GM12864 (cell line): Measurements from ENCODE around the gene TMEM88.

ENCODE experiments used
- DNase-seq: peaks from one replicate; pipeline ENCODE4 v3.0.0-alpha.2; 2011; ENCODE audit warnings: low read depth
- H3K4me3 ChIP-seq: 2 replicates; pipeline ENCODE4 v1.5.1; 2011; ENCODE audit warnings: mild to moderate bottlenecking, low read depth, low read length, control low read depth
- TF ChIP-seq, protein P1 (sequence below): IDR thresholded peaks from 2 replicates; pipeline ENCODE4 v1.5.1; 2011; ENCODE audit warnings: low read depth, mild to moderate bottlenecking, moderate library complexity, low read length, control low read depth, inconsistent platforms; ENCODE audit errors: missing control alignments

Gene TMEM88

DNA sequence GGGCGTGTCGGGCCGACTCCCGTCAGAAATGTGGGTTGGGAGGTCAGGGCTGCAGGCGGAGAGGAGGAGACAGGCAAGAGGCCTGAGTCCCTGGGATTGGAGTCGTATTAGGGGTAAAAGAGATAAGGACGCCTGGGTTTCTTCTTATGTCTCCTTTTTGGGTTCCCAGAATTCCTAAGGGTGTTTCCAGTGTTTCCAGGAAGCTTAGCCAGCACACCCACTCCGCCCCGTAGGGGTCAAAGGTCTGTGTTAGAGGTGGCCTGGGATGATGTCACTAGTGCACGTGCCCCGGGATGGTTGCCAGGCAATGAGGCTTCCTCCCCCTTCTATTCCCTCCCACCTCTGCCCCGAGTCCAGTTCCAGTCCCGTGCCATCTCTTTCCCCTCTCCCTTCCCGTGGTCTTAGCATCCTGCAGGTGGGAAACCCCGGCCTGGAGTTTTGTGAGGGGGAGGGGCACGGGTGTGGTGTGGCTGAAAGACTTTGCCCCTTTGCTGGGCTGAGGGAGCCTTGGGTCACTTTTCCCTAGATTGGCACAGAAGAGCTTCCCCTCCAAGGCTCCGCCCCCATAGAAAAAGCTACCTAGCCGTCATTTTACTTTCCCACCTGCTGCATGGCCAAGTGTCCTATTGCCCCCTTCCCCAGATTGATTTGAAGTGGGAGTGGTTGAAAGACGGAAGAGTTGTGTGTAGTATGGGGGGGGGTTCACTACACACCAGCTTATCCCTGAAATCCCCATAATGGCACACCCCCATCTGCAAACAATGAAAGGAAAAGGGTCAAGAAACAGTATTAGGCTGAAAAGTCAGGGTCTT is 18.1 kb upstream of the TMEM88 start:
- DNase-seq: peak; percentile 82
- peak overlapping the region; percentile 67 for H3K4me3 ChIP-seq
- TF ChIP-seq, protein P1, sequence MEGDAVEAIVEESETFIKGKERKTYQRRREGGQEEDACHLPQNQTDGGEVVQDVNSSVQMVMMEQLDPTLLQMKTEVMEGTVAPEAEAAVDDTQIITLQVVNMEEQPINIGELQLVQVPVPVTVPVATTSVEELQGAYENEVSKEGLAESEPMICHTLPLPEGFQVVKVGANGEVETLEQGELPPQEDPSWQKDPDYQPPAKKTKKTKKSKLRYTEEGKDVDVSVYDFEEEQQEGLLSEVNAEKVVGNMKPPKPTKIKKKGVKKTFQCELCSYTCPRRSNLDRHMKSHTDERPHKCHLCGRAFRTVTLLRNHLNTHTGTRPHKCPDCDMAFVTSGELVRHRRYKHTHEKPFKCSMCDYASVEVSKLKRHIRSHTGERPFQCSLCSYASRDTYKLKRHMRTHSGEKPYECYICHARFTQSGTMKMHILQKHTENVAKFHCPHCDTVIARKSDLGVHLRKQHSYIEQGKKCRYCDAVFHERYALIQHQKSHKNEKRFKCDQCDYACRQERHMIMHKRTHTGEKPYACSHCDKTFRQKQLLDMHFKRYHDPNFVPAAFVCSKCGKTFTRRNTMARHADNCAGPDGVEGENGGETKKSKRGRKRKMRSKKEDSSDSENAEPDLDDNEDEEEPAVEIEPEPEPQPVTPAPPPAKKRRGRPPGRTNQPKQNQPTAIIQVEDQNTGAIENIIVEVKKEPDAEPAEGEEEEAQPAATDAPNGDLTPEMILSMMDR: no peak

DNA sequence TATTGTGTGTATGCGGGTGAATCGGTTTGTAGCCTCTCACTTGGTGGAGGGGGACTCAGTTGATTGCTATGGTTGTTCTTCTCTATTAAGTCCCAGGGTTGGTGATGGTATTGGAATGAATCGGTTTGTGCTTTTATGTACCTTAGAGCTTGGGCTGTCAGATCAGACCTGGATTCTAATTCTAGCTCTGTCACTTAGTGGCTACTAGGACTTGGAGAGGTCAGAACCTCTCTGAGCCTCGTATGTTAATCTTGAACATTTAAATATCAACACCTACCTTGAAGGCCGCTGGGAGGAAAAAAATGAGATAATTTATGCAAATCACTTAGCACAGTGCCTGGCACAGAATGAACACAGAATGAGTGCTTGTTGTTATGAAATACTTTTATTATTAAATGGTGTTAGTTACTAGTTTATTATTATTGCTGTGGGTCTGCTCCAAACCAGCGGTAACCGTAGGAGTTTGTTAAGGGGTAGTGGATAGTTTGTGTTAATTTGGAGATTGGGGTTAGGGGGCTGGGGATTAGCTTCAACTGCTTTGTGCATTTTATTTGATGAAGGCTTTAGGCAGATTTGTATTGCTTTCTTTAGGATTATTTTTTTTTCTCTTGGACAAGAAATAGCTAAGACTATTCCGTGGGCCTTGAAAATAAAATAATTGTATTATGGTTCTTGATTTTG is 17.3 kb upstream of the TMEM88 start:
- H3K4me3 ChIP-seq: peak overlapping the region; percentile 67
- TF ChIP-seq, protein P1: no peak
- DNase-seq: no peak

DNA sequence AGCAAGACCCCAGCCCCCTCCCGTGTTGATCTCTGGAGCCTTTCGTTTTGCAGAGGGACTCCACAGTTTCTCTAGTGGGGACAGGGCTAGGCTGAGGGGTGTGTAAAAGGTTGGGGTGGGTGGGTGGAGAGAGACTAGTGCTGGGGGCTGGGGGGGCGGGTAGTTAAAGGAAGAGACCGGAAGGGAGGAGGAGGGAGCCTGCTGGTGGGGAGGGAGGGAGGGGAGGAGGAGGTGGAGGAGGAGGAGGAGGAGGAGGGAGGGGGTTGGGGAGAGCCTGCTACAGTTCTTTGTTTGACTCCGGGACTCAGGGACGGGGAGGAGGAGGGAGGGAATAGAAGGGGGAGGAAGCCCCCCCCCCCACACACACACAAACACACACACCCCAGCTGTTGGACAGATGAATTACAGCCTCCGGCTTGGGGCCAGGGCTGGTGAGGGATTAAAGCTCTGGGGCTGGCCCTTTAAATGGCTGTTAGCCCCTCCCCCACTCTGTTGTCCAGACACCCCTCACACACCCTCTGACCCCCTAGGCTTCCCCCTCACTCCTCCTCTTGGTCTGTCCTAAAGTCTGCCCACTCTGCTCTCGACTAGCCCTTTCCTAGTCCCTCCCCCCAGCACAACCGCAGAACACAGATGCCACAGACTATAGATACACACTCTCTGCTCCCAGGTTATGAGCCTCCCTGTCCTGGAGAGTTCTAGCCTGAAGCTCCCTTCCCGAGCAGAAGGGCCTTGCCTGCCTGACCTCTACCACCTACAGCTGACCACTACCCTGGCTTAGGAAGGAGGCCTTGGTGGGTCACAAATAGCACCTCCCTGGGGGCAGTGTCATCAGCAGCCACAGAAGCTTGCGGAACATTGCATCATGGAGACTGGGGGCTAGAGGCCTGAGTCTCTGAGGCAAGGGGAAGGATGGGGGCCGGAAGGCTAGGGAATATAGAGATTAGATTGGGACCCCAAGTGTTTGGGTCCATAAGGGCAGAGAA is 16.5 kb upstream of the TMEM88 start:
- TF ChIP-seq, protein P1: no peak
- no peak for DNase-seq
- peak overlapping the region; percentile 67 for H3K4me3 ChIP-seq

- DNase-seq: no peak
- peak overlapping the region; percentile 11; the same call in 1 of the 2 replicates for H3K4me3 ChIP-seq
- TF ChIP-seq, protein P1: no peak
Measured at GRCh38 chr17:7839190-7839875, 15.5 kb upstream of the TMEM88 start.

GRCh38 chr17:7839876-7840261 is 15.0 kb upstream of the TMEM88 start:
- H3K4me3 ChIP-seq: no peak overlapping the region
- DNase-seq: no peak
- TF ChIP-seq, protein P1: no peak

DNA sequence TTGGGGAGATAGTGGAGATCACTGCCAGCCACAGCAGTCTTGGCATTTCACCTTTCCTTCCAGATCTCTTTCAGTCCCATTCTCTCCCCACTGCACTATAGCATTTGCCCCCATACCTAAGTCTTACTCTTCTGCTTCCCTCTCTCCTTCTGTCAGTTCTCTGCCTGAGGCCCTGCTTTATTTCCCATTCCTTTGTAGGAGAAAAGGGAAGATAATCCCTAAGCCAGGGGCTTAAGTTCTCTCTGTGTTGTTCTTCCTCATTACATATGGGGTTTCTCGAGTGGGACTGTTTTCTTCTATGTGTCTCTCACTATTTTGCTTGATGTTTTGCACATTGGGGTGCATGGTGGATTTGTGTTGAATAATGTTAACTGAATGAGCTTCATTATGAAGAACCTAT is 14.4 kb upstream of the TMEM88 start:
- no peak for DNase-seq
- H3K4me3 ChIP-seq: no peak overlapping the region; the same call in 1 of the 2 replicates
- TF ChIP-seq, protein P1: no peak
